Hepatocyte (in vitro differentiated cells): ENCODE data around the gene PHF19. TPM values are rescaled to one million over a fixed set of nuclear protein-coding genes. Genes with fewer than 3 reads are reported as not detected.

ENCODE experiments used
- DNase-seq: peaks from one replicate; pipeline ENCODE4 v3.0.0-alpha.2; 2016; ENCODE audit warnings: low spot score
- H2AFZ ChIP-seq: fragments of 200-600 bp; sonication (generic); 2 replicates; pipeline ENCODE4 v1.6.0; 2016; ENCODE audit warnings: antibody characterized with exemption, mild to moderate bottlenecking
- H3K27ac ChIP-seq: fragments of 200-600 bp; sonication (generic); 2 replicates; pipeline ENCODE4 v1.5.1; 2016; ENCODE audit warnings: mild to moderate bottlenecking
- H3K27me3 ChIP-seq: fragments of 200-600 bp; sonication (generic); 2 replicates; pipeline ENCODE4 v1.6.1; 2016
- H3K36me3 ChIP-seq: fragments of 200-600 bp; sonication (generic); replicated peaks from 2 replicates; pipeline ENCODE4 v1.5.1; 2016; ENCODE audit warnings: low read depth; ENCODE audit not compliant: insufficient read depth
- H3K4me1 ChIP-seq: fragments of 200-600 bp; sonication (generic); 2 replicates; pipeline ENCODE4 v1.5.1; 2016; ENCODE audit warnings: mild to moderate bottlenecking, moderate library complexity; ENCODE audit not compliant: insufficient read depth
- H3K4me2 ChIP-seq: fragments of 200-600 bp; sonication (generic); 2 replicates; pipeline ENCODE4 v1.6.0; 2016
- H3K4me3 ChIP-seq: fragments of 200-600 bp; sonication (generic); 2 replicates; pipeline ENCODE4 v1.5.1; 2016; ENCODE audit warnings: mild to moderate bottlenecking
- H3K79me2 ChIP-seq: fragments of 200-600 bp; sonication (generic); 2 replicates; pipeline ENCODE4 v1.6.0; 2017; ENCODE audit warnings: mild to moderate bottlenecking
- H3K9me2 ChIP-seq: fragments of 200-600 bp; sonication (generic); replicated peaks from 2 replicates; pipeline ENCODE4 v1.6.0; 2017; ENCODE audit warnings: mild to moderate bottlenecking; ENCODE audit not compliant: insufficient read depth
- H3K9me3 ChIP-seq: fragments of 200-600 bp; sonication (generic); 2 replicates; pipeline ENCODE4 v1.5.1; 2016; ENCODE audit warnings: low read depth, mild to moderate bottlenecking
- H4K20me1 ChIP-seq: fragments of 200-600 bp; sonication (generic); 2 replicates; pipeline ENCODE4 v1.6.0; 2016; ENCODE audit warnings: mild to moderate bottlenecking; ENCODE audit not compliant: insufficient read depth, poor library complexity, severe bottlenecking
- CTCF ChIP-seq: fragments of 200-600 bp; sonication (generic); IDR thresholded peaks from 2 replicates; pipeline ENCODE4 v1.5.1; 2016; ENCODE audit warnings: antibody characterized with exemption, mild to moderate bottlenecking; ENCODE audit not compliant: poor library complexity
- EZH2 ChIP-seq: fragments of 200-600 bp; sonication (generic); IDR thresholded peaks from 2 replicates; pipeline ENCODE4 v1.6.1; 2016; ENCODE audit warnings: antibody characterized with exemption, mild to moderate bottlenecking, borderline replicate concordance
- EZH2phosphoT487 ChIP-seq: fragments of 200-600 bp; sonication (generic); IDR thresholded peaks from one replicate; pipeline ENCODE4 v1.6.1; 2018; ENCODE audit warnings: antibody characterized with exemption, mild to moderate bottlenecking, low read depth, moderate library complexity; ENCODE audit not compliant: unreplicated experiment, severe bottlenecking
- WGBS: methylation state at CpG from one replicate; pipeline ENCODE4 v1.1.6; 2016; ENCODE audit warnings: low lambda C conversion rate; ENCODE audit errors: missing lambda C conversion rate; 5-methylcytosine and 5-hydroxymethylcytosine counted together
- polyA plus RNA-seq: library from polyadenylated mRNA; unstranded; fragments of >200 nt; fragmentation: Nextera tagmentation; extraction: Ambion mirVana; gene quantifications from 2 replicates; pipeline ENCODE4 v1.2.1, GENCODE V29; 2016
- total RNA-seq: library from RNA; depleted of rRNA; stranded (reverse); fragments of >200 nt; gene quantifications from 2 replicates; pipeline ENCODE4 v1.2.3, GENCODE V29; 2014

PHF19 gene
- total and polyA plus RNA-seq, 2 experiments from 2014 or later = 30.9 to 34.8 TPM

GRCh38 chr9:120877276-120878034 is 467 bp upstream of the PHF19 start:
- Histone ChIP-seq H2AFZ (peak overlapping the region; percentile 77), H3K9me2 (no peaks in the 10 kb centered on the region), H4K20me1 (no peaks in the 10 kb centered on the region), H3K9me3 (no peaks in the 10 kb centered on the region), H3K79me2 (no peaks in the 10 kb centered on the region), H3K36me3 (no peaks in the 10 kb centered on the region), H3K27ac (peak overlapping the region; percentile 99), H3K27me3 (no peaks in the 10 kb centered on the region), H3K4me1 (peaks cover 47% of the 10 kb centered on the region), H3K4me3 (peak overlapping the region; percentile 96), H3K4me2 (peak overlapping the region; percentile 99)
- peak; percentile 21 for TF ChIP-seq CTCF
- TF ChIP-seq EZH2phosphoT487 = no peak
- peak; percentile 77 for DNase-seq
- WGBS = 10% methylated on average over 28 of the region's 63 CpGs

- Histone ChIP-seq H3K9me3 (no peaks in the 10 kb centered on the region), H3K27ac (peak overlapping the region; percentile 99), H3K4me1 (peaks cover 50% of the 10 kb centered on the region), H4K20me1 (no peaks in the 10 kb centered on the region), H3K4me3 (peak overlapping the region; percentile 96), H2AFZ (peak overlapping the region; percentile 94), H3K79me2 (no peaks in the 10 kb centered on the region), H3K27me3 (no peaks in the 10 kb centered on the region), H3K4me2 (peak overlapping the region; percentile 99), H3K9me2 (no peaks in the 10 kb centered on the region), H3K36me3 (no peaks in the 10 kb centered on the region)
- WGBS = 5% methylated on average over 47 of the region's 65 CpGs
- TF ChIP-seq CTCF = no peak
- TF ChIP-seq EZH2 = no peak
- no peak for TF ChIP-seq EZH2phosphoT487
- DNase-seq = peak; percentile 90
These were observed 790 bp downstream of the PHF19 start for GRCh38 chr9:120875954-120876841.

GRCh38 chr9:120875643-120875953 is 1.4 kb downstream of the PHF19 start:
- TF ChIP-seq CTCF (no peak), EZH2 (no peak), EZH2phosphoT487 (no peak)

More at GRCh38 chr9:120875643-120875953, 1.4 kb downstream of the PHF19 start:
- no peaks in the 10 kb centered on the region for H3K36me3 ChIP-seq
- H3K27me3 ChIP-seq = no peaks in the 10 kb centered on the region
- no peak for DNase-seq
- no peaks in the 10 kb centered on the region for H3K79me2 ChIP-seq
- H3K4me2 ChIP-seq = peak overlapping the region; percentile 99
- peak overlapping the region; percentile 99 for H3K27ac ChIP-seq
- no peaks in the 10 kb centered on the region for H3K9me3 ChIP-seq
- H2AFZ ChIP-seq = no peak overlapping the region
- H3K4me3 ChIP-seq = peak overlapping the region; percentile 96
- WGBS = 60% methylated on average over 7 of the region's 7 CpGs
- H3K4me1 ChIP-seq = peaks cover 50% of the 10 kb centered on the region
- H4K20me1 ChIP-seq = no peaks in the 10 kb centered on the region
- no peaks in the 10 kb centered on the region for H3K9me2 ChIP-seq
